22Rv1 (cell line): ENCODE results near the gene L3MBTL4.

ENCODE experiments used
- H3K27ac ChIP-seq: fragments of 450-650 bp; 2 replicates; pipeline ENCODE4 v1.5.1; 2017
- CTCF ChIP-seq: fragments of 450-650 bp; IDR thresholded peaks from 2 replicates; pipeline ENCODE4 v1.5.1; 2017; ENCODE audit warnings: mild to moderate bottlenecking
- ZFX ChIP-seq: fragments of 450-650 bp; IDR thresholded peaks from 2 replicates; pipeline ENCODE4 v1.6.1; 2017; ENCODE audit warnings: antibody characterized with exemption, borderline replicate concordance

Gene L3MBTL4

GRCh38 chr18:6414723-6415417 lies at the start of gene L3MBTL4:
Gene L3MBTL4 (minus strand): TSS chr18:6414911. CDS start chr18:6311625, 103,286 bp downstream.
- H3K27ac ChIP-seq: no peak within 1 kb of the TSS

GRCh38 chr18:6452194-6452593 lies 37.5 kb upstream of the L3MBTL4 start:
- no peak overlapping the region for H3K27ac ChIP-seq
- TF ChIP-seq CTCF: no peak
- no peak for TF ChIP-seq ZFX

More at GRCh38 chr18:6414723-6415417, at the start of gene L3MBTL4:
- TF ChIP-seq ZFX: no peak
- TF ChIP-seq CTCF: no peak

GRCh38 chr18:6449213-6449612 lies 34.5 kb upstream of the L3MBTL4 start:
- no peak for TF ChIP-seq CTCF
- TF ChIP-seq ZFX: no peak
- H3K27ac ChIP-seq: no peak overlapping the region

GRCh38 chr18:6444466-6445228 lies 29.9 kb upstream of the L3MBTL4 start:
- TF ChIP-seq CTCF (no peak), ZFX (no peak)
- no peak overlapping the region for H3K27ac ChIP-seq

GRCh38 chr18:6441200-6441599 lies 26.5 kb upstream of the L3MBTL4 start:
- no peak for TF ChIP-seq CTCF
- TF ChIP-seq ZFX: no peak
- H3K27ac ChIP-seq: no peak overlapping the region

- no peak overlapping the region for H3K27ac ChIP-seq
- TF ChIP-seq ZFX (no peak), CTCF (no peak)
Observed at GRCh38 chr18:6437937-6438818, 23.5 kb upstream of the L3MBTL4 start.
